Activated CD4-positive, alpha-beta T cell treated with anti-CD3 and anti-CD28 coated beads, Interleukin-2, amount 10 ng/mL, durations not matched to agents 7 days and 5 days (primary cell): ENCODE results near the gene MCTP1. TPM values are rescaled to one million over a fixed set of nuclear protein-coding genes. Genes with fewer than 3 reads are reported as not detected.
"Not testable (repeated sequence)": the region's sequence is repeated elsewhere in the genome, so short reads cannot be mapped to it uniquely, and the experiment has no call there.

ENCODE experiments used
- CTCF ChIA-PET: fragments of 350-600 bp; sonication (Branson Sonifier 250); formaldehyde crosslinking; loops from one replicate; lab custom pipeline; 2021; ENCODE audit warnings: antibody characterized with exemption; lab: Charles Lee
- POLR2A ChIA-PET: fragments of 350-600 bp; sonication (Branson Sonifier 250); formaldehyde crosslinking; loops from one replicate; lab custom pipeline; 2021; ENCODE audit warnings: antibody characterized with exemption; lab: Charles Lee
- DNase-seq: peaks from one replicate; pipeline ENCODE4 v3.0.0-alpha.2; 2020
- H3K27ac Mint-ChIP-seq: one replicate; pipeline ENCODE4 v1.8.0; 2021; ENCODE audit warnings: mild to moderate bottlenecking, moderate library complexity, mixed read lengths
- H3K27me3 Mint-ChIP-seq: one replicate; pipeline ENCODE4 v1.8.0; 2021; ENCODE audit warnings: mixed read lengths
- H3K36me3 Mint-ChIP-seq: one replicate; pipeline ENCODE4 v1.8.0; 2021; ENCODE audit warnings: low read depth, mixed read lengths
- H3K4me1 Mint-ChIP-seq: one replicate; pipeline ENCODE4 v1.8.0; 2021; ENCODE audit warnings: mixed read lengths
- H3K4me3 Mint-ChIP-seq: one replicate; pipeline ENCODE4 v1.8.0; 2021; ENCODE audit warnings: mild to moderate bottlenecking, moderate library complexity, mixed read lengths
- H3K9me3 Mint-ChIP-seq: one replicate; pipeline ENCODE4 v1.8.0; 2021; ENCODE audit warnings: mixed read lengths
- total RNA-seq, 2 experiments: library from RNA; stranded (reverse); gene quantifications; one replicate each; pipeline ENCODE4 v1.2.3, GENCODE V29; 2021

MCTP1 gene
- total RNA-seq, 2 experiments from 2014 or later, result 0.08 TPM; not detected in 1

DNA sequence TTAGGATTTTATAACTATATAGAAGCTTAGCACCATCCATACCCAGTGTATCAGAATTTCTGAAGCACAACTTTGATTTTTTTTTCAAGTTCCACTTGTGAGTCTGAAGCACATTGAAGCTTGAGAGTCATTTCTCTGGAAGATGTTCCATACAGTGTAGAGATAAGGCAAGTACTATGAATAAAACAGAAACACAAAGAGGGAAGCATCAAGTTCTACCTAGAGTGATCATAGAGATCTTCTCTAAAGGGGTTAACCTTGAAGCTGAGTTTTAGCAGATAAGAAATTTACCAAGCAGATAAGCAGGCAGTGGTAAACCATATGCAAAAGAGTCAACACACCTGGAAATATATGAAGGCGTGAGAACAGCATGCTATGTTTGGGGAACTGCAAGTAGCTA, 125.3 kb downstream of the MCTP1 start:
- CTCF ChIA-PET, result no interaction called here
- POLR2A ChIA-PET, result no interaction called here

GRCh38 chr5:95155888-95156287, 129.0 kb downstream of the MCTP1 start:
- no peak overlapping the region for H3K27ac Mint-ChIP-seq
- H3K4me1 Mint-ChIP-seq, result no peaks in the 10 kb centered on the region
- peaks cover 4% of the 10 kb centered on the region for H3K27me3 Mint-ChIP-seq
- H3K36me3 Mint-ChIP-seq, result no peaks in the 10 kb centered on the region
- CTCF ChIA-PET, result no interaction called here
- POLR2A ChIA-PET, result no interaction called here
- DNase-seq, result no peak
- H3K9me3 Mint-ChIP-seq, result no peaks in the 10 kb centered on the region
- H3K4me3 Mint-ChIP-seq, result no peak overlapping the region

More for the DNA sequence above, 125.3 kb downstream of the MCTP1 start:
- H3K27me3 Mint-ChIP-seq, result peaks cover 4% of the 10 kb centered on the region
- no peak for DNase-seq
- no peak overlapping the region for H3K4me3 Mint-ChIP-seq
- no peaks in the 10 kb centered on the region for H3K9me3 Mint-ChIP-seq
- no peaks in the 10 kb centered on the region for H3K4me1 Mint-ChIP-seq
- H3K27ac Mint-ChIP-seq, result no peak overlapping the region
- H3K36me3 Mint-ChIP-seq, result no peaks in the 10 kb centered on the region

- H3K27me3 Mint-ChIP-seq, result no peaks in the 10 kb centered on the region
- CTCF ChIA-PET, result no interaction called here
- POLR2A ChIA-PET, result no interaction called here
- no peaks in the 10 kb centered on the region for H3K36me3 Mint-ChIP-seq
- no peaks in the 10 kb centered on the region for H3K9me3 Mint-ChIP-seq
- no peak overlapping the region for H3K4me3 Mint-ChIP-seq
- no peak for DNase-seq
- H3K4me1 Mint-ChIP-seq, result no peaks in the 10 kb centered on the region
- H3K27ac Mint-ChIP-seq, result no peak overlapping the region
Observed at GRCh38 chr5:95153511-95153910, 131.4 kb downstream of the MCTP1 start.

DNA sequence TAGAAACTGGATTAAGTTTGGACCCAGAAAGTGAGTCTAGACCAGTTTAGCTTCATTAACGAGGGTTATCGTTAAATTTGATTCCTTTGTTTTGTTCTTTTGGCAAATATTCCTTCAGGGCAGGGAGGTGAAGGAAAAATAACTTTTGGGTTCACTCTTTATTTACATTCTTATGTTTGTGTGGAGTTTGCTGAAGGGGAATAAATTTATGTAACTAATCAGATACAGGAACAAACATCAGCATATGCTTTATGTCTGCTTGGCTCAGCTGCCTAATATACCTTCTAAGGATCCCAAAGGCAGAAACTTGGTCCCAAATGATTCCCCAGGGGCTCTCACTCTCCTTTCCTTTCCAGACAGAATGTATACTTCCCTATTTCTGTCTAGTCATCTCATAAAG, 132.4 kb downstream of the MCTP1 start:
- DNase-seq, result no peak
- Mint-ChIP-seq H3K4me3 (no peak overlapping the region), H3K9me3 (peaks cover 2% of the 10 kb centered on the region), H3K4me1 (no peaks in the 10 kb centered on the region), H3K27ac (no peak overlapping the region), H3K27me3 (no peaks in the 10 kb centered on the region), H3K36me3 (no peaks in the 10 kb centered on the region)
- ChIA-PET CTCF (no interaction called here), POLR2A (no interaction called here)

DNA sequence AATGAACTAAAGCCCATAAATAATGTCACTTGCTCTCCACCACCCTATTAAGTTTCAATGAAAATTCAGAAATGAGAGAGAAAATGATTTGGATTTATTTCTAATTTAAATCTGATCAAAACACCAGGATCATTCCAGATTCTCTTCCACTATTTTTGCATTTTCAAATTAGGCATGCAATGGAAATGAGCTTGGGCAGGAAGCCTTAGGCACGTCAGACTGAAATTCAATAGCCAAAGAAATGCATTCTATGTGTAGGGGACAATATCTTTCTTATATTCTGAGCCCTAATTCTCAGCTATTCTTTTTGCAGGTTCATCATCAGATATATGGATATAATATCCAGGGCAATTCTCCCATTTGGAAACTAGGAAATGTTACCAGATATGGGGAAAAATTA, 132.8 kb downstream of the MCTP1 start:
- Mint-ChIP-seq H3K27ac (no peak overlapping the region), H3K4me3 (no peak overlapping the region), H3K27me3 (peaks cover 2% of the 10 kb centered on the region), H3K36me3 (no peaks in the 10 kb centered on the region), H3K9me3 (peaks cover 3% of the 10 kb centered on the region), H3K4me1 (no peaks in the 10 kb centered on the region)
- ChIA-PET POLR2A (no interaction called here), CTCF (no interaction called here)
- DNase-seq, result no peak

GRCh38 chr5:95151694-95152093, 133.2 kb downstream of the MCTP1 start:
- peaks cover 2% of the 10 kb centered on the region for H3K27me3 Mint-ChIP-seq
- DNase-seq, result no peak
- ChIA-PET POLR2A (no interaction called here), CTCF (no interaction called here)
- H3K4me3 Mint-ChIP-seq, result no peak overlapping the region
- no peak overlapping the region for H3K27ac Mint-ChIP-seq
- no peaks in the 10 kb centered on the region for H3K36me3 Mint-ChIP-seq
- peaks cover 3% of the 10 kb centered on the region for H3K9me3 Mint-ChIP-seq
- no peaks in the 10 kb centered on the region for H3K4me1 Mint-ChIP-seq

GRCh38 chr5:95149387-95149786, 135.5 kb downstream of the MCTP1 start:
- Mint-ChIP-seq H3K4me1 (no peaks in the 10 kb centered on the region), H3K36me3 (no peaks in the 10 kb centered on the region), H3K9me3 (peaks cover 3% of the 10 kb centered on the region), H3K4me3 (no peak overlapping the region), H3K27me3 (peaks cover 2% of the 10 kb centered on the region), H3K27ac (no peak overlapping the region)
- POLR2A ChIA-PET, result no interaction called here
- CTCF ChIA-PET, result no interaction called here
- DNase-seq, result no peak

- Mint-ChIP-seq H3K27me3 (peaks cover 2% of the 10 kb centered on the region), H3K4me1 (no peaks in the 10 kb centered on the region), H3K9me3 (peaks cover 3% of the 10 kb centered on the region), H3K36me3 (no peaks in the 10 kb centered on the region), H3K4me3 (no peak overlapping the region), H3K27ac (no peak overlapping the region)
- CTCF ChIA-PET, result interaction anchor here (0.6 kb wide), 1 partner anchor 293 kb away, joined by 3 read pairs; no protein-coding TSS in a partner anchor
- no peak for DNase-seq
- POLR2A ChIA-PET, result no interaction called here
Observed at GRCh38 chr5:95148453-95148852, 136.4 kb downstream of the MCTP1 start.

GRCh38 chr5:95143858-95144257, 141.0 kb downstream of the MCTP1 start:
- H3K36me3 Mint-ChIP-seq, H3K4me3 Mint-ChIP-seq, H3K4me1 Mint-ChIP-seq, POLR2A ChIA-PET, H3K27me3 Mint-ChIP-seq, CTCF ChIA-PET, H3K27ac Mint-ChIP-seq, DNase-seq, H3K9me3 Mint-ChIP-seq: not testable (repeated sequence)

DNA sequence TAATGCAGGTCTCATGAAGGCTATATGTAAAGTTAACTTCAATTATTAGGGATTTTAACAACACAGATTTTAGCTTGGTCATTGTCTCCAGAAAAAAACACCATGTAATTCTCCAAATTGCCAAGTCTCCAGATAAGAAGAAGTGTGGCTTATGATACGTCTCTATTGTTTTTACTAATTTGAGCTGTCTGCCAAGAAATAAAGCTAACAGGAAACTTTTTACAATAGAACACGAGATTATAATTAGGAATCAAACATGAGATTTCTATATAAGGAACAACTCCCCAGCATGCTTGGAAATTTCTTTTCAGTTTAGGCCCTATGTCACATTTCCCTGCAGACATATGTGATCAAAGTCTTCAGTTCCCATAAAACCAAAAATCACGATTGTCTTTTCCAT, 142.7 kb downstream of the MCTP1 start:
- Mint-ChIP-seq H3K36me3 (no peaks in the 10 kb centered on the region), H3K9me3 (no peaks in the 10 kb centered on the region), H3K4me3 (no peak overlapping the region), H3K27me3 (no peaks in the 10 kb centered on the region), H3K27ac (no peak overlapping the region), H3K4me1 (no peaks in the 10 kb centered on the region)
- CTCF ChIA-PET, result no interaction called here
- POLR2A ChIA-PET, result no interaction called here
- no peak for DNase-seq

GRCh38 chr5:95141141-95141540, 143.8 kb downstream of the MCTP1 start:
- Mint-ChIP-seq H3K27ac (no peak overlapping the region), H3K4me3 (no peak overlapping the region), H3K9me3 (no peaks in the 10 kb centered on the region), H3K36me3 (no peaks in the 10 kb centered on the region), H3K27me3 (no peaks in the 10 kb centered on the region), H3K4me1 (no peaks in the 10 kb centered on the region)
- no peak for DNase-seq
- CTCF ChIA-PET, result interaction anchor here (0.6 kb wide), 1 partner anchor 138 kb away, joined by 3 read pairs; no protein-coding TSS in a partner anchor
- POLR2A ChIA-PET, result no interaction called here

DNA sequence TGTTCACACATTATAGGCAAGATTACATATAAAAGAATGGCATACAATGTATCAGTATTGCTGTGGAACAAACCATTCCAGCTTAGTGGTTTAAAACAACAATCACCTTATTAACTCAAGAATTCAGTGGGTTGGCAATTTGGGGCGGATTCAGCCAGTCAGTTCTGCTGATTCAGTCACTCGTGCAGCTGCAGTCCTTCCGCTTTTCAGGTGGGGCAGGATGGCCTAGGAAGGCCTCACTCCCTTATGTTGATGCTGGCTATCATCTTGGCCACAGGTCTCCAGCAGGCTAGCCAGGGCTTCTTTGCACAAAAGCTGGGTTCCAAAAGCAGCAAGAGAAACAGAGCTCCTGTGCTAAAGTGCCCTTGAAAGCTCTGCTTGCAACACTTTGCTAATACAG, 150.6 kb downstream of the MCTP1 start:
- DNase-seq, result no peak
- CTCF ChIA-PET, result no interaction called here
- H3K27ac Mint-ChIP-seq, result no peak overlapping the region
- POLR2A ChIA-PET, result no interaction called here
- H3K27me3 Mint-ChIP-seq, result no peaks in the 10 kb centered on the region
- no peaks in the 10 kb centered on the region for H3K4me1 Mint-ChIP-seq
- no peak overlapping the region for H3K4me3 Mint-ChIP-seq
- H3K36me3 Mint-ChIP-seq, result no peaks in the 10 kb centered on the region
- no peaks in the 10 kb centered on the region for H3K9me3 Mint-ChIP-seq

- ChIA-PET POLR2A (no interaction called here), CTCF (no interaction called here)
- Mint-ChIP-seq H3K9me3 (no peaks in the 10 kb centered on the region), H3K36me3 (no peaks in the 10 kb centered on the region), H3K27me3 (no peaks in the 10 kb centered on the region), H3K4me3 (no peak overlapping the region), H3K4me1 (no peaks in the 10 kb centered on the region), H3K27ac (no peak overlapping the region)
- DNase-seq, result no peak
Observed at GRCh38 chr5:95132096-95132495, 152.8 kb downstream of the MCTP1 start.

GRCh38 chr5:95130941-95131340, 154.0 kb downstream of the MCTP1 start:
- H3K9me3 Mint-ChIP-seq, result no peaks in the 10 kb centered on the region
- H3K4me1 Mint-ChIP-seq, result no peaks in the 10 kb centered on the region
- POLR2A ChIA-PET, result no interaction called here
- no peak overlapping the region for H3K4me3 Mint-ChIP-seq
- H3K27me3 Mint-ChIP-seq, result no peaks in the 10 kb centered on the region
- no peak for DNase-seq
- H3K27ac Mint-ChIP-seq, result no peak overlapping the region
- H3K36me3 Mint-ChIP-seq, result no peaks in the 10 kb centered on the region
- CTCF ChIA-PET, result no interaction called here
